ENCODE data around the gene OR2T35. TPM values are rescaled to one million over a fixed set of nuclear protein-coding genes. Genes with fewer than 3 reads are reported as not detected.
"Not testable (repeated sequence)": the region's sequence is repeated elsewhere in the genome, so short reads cannot be mapped to it uniquely, and the experiment has no call there.

Gene OR2T35
- not detected in 2 replicates for total RNA-seq (2014; rRNA removed; shearing (Covaris generic))

DNA sequence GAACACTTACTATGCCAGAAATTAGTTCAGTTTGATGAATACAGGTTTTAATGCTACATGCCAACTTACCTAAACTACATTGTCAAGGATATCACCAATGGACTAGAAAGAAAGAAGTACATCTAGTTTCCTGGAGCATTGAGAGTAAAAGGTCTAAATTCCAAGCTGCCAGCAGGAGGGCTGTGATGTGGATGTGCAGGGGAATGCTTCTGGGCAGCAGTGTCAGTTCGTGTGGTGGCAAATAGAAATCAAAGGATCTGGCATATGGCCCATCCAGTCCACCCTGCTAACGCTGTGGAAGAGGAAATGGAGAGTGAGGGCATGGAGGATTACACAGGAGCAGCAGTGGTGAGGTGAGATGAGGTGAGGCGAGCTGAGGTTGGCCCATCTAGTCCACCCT, at the start of gene OR2T35:
Gene OR2T35 (minus strand): TSS at position 101 of the 400 bp plus-strand sequence. CDS start 6,020 bp downstream, outside the sequence.
- not testable (repeated sequence) for H3K9me3 ChIP-seq (replicated peaks); DNase-seq (ENCODE audit: low read depth in 1 of 2, low spot score in 2 of 2); H3K4me3 ChIP-seq; H3K27ac ChIP-seq; H3K27me3 ChIP-seq (replicated peaks); H3K4me1 ChIP-seq (replicated peaks); H3K36me3 ChIP-seq

GRCh38 chr1:248691567-248692155, 46.6 kb upstream of the OR2T35 start:
- Histone ChIP-seq H3K27ac (no peak overlapping the region), H3K9me3 (replicated peaks) (peaks cover 8% of the 10 kb centered on the region), H3K27me3 (replicated peaks) (no peaks in the 10 kb centered on the region), H3K4me3 (no peak overlapping the region), H3K4me1 (replicated peaks) (no peaks in the 10 kb centered on the region), H3K36me3 (no peaks in the 10 kb centered on the region)
- DNase-seq (ENCODE audit: low read depth in 1 of 2, low spot score in 2 of 2): no peak

DNA sequence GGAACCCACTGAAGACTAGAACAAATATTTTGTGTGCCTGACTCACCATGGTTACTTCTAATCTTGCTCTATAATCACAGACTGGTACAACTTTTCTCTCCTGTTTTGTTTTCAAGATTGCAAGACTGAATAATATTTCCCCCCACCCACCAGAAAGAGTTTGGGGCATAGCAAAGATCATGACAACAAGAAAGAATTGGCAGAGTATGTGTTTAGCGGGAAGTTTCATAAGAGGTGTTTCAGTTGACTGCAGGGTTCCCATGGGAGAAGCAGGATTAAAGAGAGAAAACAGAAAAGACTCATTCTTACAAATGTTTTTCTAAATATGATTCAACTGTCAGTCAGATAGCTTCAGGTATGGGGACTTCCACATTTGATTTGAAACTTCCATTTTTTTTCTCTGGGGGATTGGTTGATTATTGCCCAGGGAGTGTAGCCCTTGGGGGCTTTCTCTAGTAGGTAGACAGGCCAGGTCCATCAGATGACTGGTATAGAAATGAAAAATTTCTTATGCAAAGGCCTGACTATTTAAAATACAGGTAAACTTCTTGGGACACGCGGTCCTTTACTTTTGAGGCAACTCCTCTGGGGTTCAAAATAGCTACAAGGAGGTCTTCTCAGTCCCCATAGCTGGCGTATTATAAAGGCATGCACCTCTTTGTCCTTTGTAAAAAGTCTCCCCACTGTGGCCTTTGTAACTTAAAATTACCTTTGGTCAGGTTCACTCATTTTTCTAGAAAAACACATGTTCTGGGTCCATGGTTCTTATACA, 43.6 kb upstream of the OR2T35 start:
- Histone ChIP-seq H3K27ac (no peak overlapping the region), H3K27me3 (replicated peaks) (no peaks in the 10 kb centered on the region), H3K9me3 (replicated peaks) (peaks cover 8% of the 10 kb centered on the region), H3K36me3 (no peaks in the 10 kb centered on the region), H3K4me1 (replicated peaks) (no peaks in the 10 kb centered on the region), H3K4me3 (no peak overlapping the region)
- DNase-seq (ENCODE audit: low read depth in 1 of 2, low spot score in 2 of 2): no peak

DNA sequence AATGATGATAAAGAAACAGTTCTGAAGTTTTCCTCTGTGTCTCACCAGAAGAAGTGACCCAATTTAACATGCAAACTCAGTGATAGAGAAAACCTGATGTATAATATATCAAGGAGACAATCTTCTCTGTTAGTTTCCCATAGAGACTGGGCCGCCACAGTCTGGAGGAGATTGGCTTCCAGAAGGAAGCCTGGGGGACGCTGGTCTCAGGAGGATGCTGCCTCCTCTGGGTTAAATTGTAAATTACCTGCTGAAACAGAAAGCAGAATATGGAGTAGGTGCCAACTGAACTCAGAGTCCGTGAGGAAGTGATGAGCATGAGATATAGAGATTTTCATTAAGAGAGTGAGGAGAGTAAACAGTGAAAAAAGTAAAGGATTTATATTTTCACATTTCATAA, 41.7 kb upstream of the OR2T35 start:
- no peaks in the 10 kb centered on the region for H3K27me3 ChIP-seq (replicated peaks)
- no peak overlapping the region for H3K4me3 ChIP-seq
- H3K36me3 ChIP-seq: no peaks in the 10 kb centered on the region
- no peak for DNase-seq (ENCODE audit: low read depth in 1 of 2, low spot score in 2 of 2)
- H3K9me3 ChIP-seq (replicated peaks): peaks cover 3% of the 10 kb centered on the region
- no peak overlapping the region for H3K27ac ChIP-seq
- H3K4me1 ChIP-seq (replicated peaks): no peaks in the 10 kb centered on the region

DNA sequence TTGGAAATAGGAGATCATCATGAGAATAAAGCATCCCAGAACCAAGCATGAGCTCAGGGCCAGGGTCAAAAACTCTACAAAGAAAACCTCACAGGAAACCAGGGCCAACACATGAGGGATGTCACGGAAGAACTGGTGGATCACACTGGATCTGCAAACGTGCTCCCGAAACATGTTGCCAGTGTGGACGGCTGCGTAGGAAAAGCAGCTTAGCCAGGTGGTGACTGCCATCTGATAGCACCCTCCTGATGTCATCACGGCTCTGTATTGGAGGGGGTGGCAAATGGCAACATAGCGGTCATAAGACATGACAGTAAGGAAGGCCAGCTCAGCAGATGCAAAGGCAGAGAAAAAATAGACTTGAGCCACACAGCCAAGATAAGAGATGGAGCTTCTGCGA, 36.6 kb upstream of the OR2T35 start:
- no peaks in the 10 kb centered on the region for H3K36me3 ChIP-seq
- no peaks in the 10 kb centered on the region for H3K9me3 ChIP-seq (replicated peaks)
- H3K4me3 ChIP-seq: no peak overlapping the region
- no peak overlapping the region for H3K27ac ChIP-seq
- no peak for DNase-seq (ENCODE audit: low read depth in 1 of 2, low spot score in 2 of 2)
- H3K4me1 ChIP-seq (replicated peaks): no peaks in the 10 kb centered on the region
- H3K27me3 ChIP-seq (replicated peaks): no peaks in the 10 kb centered on the region

DNA sequence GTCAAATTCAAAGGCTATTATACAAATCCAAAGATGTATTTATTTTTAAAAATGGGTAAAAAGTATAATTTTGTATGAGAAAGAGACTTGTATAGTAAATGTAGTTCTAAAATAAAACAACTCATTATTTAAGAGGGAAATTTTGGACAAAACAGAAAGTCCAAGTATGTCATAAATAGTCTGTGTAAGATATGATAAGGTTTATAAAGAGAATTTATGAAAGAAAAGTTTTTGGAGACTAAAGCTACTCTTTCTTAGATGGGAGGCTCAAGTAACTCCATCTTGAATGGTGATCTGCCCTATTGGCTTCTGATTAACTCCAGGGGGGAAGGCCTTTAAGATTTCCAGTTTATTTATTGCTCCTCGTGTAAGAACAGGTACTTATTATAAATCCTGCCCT, 24.9 kb upstream of the OR2T35 start:
- Histone ChIP-seq H3K36me3 (no peaks in the 10 kb centered on the region), H3K27me3 (replicated peaks) (no peaks in the 10 kb centered on the region), H3K4me3 (no peak overlapping the region), H3K27ac (no peak overlapping the region), H3K9me3 (replicated peaks) (peaks cover 3% of the 10 kb centered on the region; the same call in 1 of the 2 replicates), H3K4me1 (replicated peaks) (no peaks in the 10 kb centered on the region)
- DNase-seq (ENCODE audit: low read depth in 1 of 2, low spot score in 2 of 2): peak in 1 of 2 experiments; percentile 4

GRCh38 chr1:248663453-248664328, 18.6 kb upstream of the OR2T35 start:
- not testable (repeated sequence) for H3K9me3 ChIP-seq (replicated peaks); H3K4me1 ChIP-seq (replicated peaks); DNase-seq (ENCODE audit: low read depth in 1 of 2, low spot score in 2 of 2); H3K4me3 ChIP-seq; H3K27me3 ChIP-seq (replicated peaks); H3K36me3 ChIP-seq; H3K27ac ChIP-seq

DNA sequence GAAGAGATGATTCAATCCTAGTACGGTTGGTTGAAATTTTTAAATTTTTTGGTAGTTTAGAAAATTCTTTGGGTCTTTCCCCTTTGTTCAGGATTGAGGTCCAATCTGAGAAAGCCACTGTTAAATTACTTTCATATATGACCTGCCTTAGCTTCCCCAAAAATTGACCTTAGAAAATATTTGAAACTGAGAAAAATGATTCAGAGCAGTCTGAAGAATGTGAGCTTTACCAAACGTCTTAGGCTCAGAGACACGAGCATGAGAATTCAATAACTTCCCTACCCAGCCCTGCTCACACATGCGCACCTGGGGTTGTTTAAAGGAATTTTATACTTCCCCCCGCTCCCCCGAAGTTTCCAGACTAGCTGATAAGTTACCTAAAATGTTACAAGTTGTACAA, 11.7 kb upstream of the OR2T35 start:
- H3K36me3 ChIP-seq; H3K4me3 ChIP-seq; DNase-seq (ENCODE audit: low read depth in 1 of 2, low spot score in 2 of 2); H3K9me3 ChIP-seq (replicated peaks); H3K27ac ChIP-seq; H3K4me1 ChIP-seq (replicated peaks); H3K27me3 ChIP-seq (replicated peaks): not testable (repeated sequence)

- not testable (repeated sequence) for H3K36me3 ChIP-seq; H3K27me3 ChIP-seq (replicated peaks); H3K9me3 ChIP-seq (replicated peaks); H3K4me1 ChIP-seq (replicated peaks); H3K4me3 ChIP-seq; H3K27ac ChIP-seq; DNase-seq (ENCODE audit: low read depth in 1 of 2, low spot score in 2 of 2)
Observed at GRCh38 chr1:248655354-248655753, 10.3 kb upstream of the OR2T35 start, which contains the start of gene OR2T27. OR2T27 (minus strand) TSS chr1:248655528; CDS start chr1:248650884, 4,644 bp downstream.

- not testable (repeated sequence) for H3K27me3 ChIP-seq (replicated peaks); H3K4me3 ChIP-seq; H3K36me3 ChIP-seq; DNase-seq (ENCODE audit: low read depth in 1 of 2, low spot score in 2 of 2); H3K4me1 ChIP-seq (replicated peaks); H3K27ac ChIP-seq; H3K9me3 ChIP-seq (replicated peaks)
Observed at GRCh38 chr1:248648770-248649536, 3.9 kb upstream of the OR2T35 start.

DNA sequence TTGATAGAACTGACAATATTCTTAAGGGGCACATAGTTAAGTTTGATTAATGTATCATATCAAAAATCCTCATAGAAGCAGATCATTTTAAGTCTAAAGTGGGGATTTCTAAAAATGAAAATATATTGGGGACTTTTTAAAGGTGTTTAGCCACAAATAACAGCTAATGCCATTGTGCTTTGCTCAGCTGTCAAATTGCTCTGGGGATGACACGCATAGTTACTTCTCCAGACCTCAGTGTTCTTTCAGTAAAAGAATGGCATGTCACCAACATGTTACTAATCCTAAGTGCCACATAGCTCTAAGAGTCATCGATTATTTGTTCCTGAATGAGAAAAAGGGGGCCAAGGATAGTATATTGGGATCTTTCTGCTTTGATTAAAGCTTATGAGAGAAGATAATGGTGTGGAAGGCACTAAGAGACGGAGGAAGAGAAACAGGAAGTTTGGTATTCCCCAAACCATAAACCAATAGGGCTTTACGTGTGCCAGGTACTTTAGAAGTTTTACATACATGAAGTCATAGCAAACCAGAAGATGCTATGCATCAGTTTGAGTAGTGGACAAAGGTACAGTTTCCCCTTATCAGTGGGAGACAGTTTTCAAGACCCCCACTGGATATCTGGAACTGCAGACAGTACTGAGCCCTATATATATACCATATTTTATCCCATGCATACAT, 2.0 kb downstream of the OR2T35 start:
- not testable (repeated sequence) for H3K9me3 ChIP-seq (replicated peaks); H3K36me3 ChIP-seq; DNase-seq (ENCODE audit: low read depth in 1 of 2, low spot score in 2 of 2); H3K27me3 ChIP-seq (replicated peaks); H3K4me3 ChIP-seq; H3K27ac ChIP-seq; H3K4me1 ChIP-seq (replicated peaks)

- H3K4me3 ChIP-seq; H3K36me3 ChIP-seq; H3K27me3 ChIP-seq (replicated peaks); H3K9me3 ChIP-seq (replicated peaks); DNase-seq (ENCODE audit: low read depth in 1 of 2, low spot score in 2 of 2); H3K27ac ChIP-seq; H3K4me1 ChIP-seq (replicated peaks): not testable (repeated sequence)
Observed at GRCh38 chr1:248641583-248641982, 3.5 kb downstream of the OR2T35 start.

GRCh38 chr1:248640906-248641305, 4.2 kb downstream of the OR2T35 start:
- not testable (repeated sequence) for H3K27ac ChIP-seq; H3K4me1 ChIP-seq (replicated peaks); DNase-seq (ENCODE audit: low read depth in 1 of 2, low spot score in 2 of 2); H3K9me3 ChIP-seq (replicated peaks); H3K36me3 ChIP-seq; H3K27me3 ChIP-seq (replicated peaks); H3K4me3 ChIP-seq
